HUES6 (cell line): Measurements from ENCODE around the gene MYO1D.

Experiments
- H3K27ac ChIP-seq: 2 replicates; pipeline ENCODE4 v1.7.0; 2013; ENCODE audit warnings: low read depth, mild to moderate bottlenecking, low read length, inconsistent platforms
- H3K27me3 ChIP-seq: 2 replicates; pipeline ENCODE4 v1.6.1; 2013; ENCODE audit warnings: low read length; ENCODE audit not compliant: control insufficient read depth, insufficient read depth
- H3K36me3 ChIP-seq: 2 replicates; pipeline ENCODE4 v1.6.1; 2013; ENCODE audit warnings: low read length; ENCODE audit not compliant: control insufficient read depth, insufficient read depth
- H3K4me1 ChIP-seq: 2 replicates; pipeline ENCODE4 v1.6.1; 2013; ENCODE audit warnings: low read length; ENCODE audit not compliant: control insufficient read depth, insufficient read depth
- H3K4me3 ChIP-seq: 2 replicates; pipeline ENCODE4 v1.5.1; 2013; ENCODE audit warnings: low read depth, low read length
- H3K9ac ChIP-seq: one replicate; pipeline ENCODE4 v1.6.1; 2013; ENCODE audit warnings: mild to moderate bottlenecking, low read length
- H3K9me3 ChIP-seq: 2 replicates; pipeline ENCODE4 v1.6.1; 2013; ENCODE audit warnings: low read depth, low read length; ENCODE audit not compliant: control insufficient read depth, insufficient read depth

The MYO1D gene

DNA sequence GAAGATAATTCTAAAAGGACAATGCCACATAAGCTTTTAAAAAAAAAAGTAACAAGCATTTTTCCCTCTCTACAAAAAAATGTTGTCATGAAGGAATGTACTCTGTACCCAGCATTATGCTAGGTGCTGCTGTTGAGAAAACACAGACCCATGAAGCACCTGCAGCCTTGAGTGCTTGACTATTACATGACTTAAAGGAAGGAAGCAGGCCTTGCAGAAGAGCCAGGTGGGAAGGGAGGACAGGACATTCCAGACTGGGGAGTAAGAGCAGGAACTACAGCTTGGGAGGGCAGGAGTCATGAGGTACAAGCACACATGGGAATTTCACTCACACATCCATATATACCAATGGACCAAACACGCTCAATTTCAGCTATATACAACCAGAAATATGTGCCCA, 3.8 kb downstream of the MYO1D start:
- no peak overlapping the region for H3K27ac ChIP-seq
- no peak overlapping the region for H3K9ac ChIP-seq
- H3K4me3 ChIP-seq, result no peak overlapping the region
- no peaks in the 10 kb centered on the region for H3K36me3 ChIP-seq
- H3K27me3 ChIP-seq, result no peaks in the 10 kb centered on the region
- no peaks in the 10 kb centered on the region for H3K9me3 ChIP-seq
- H3K4me1 ChIP-seq, result peaks cover 9% of the 10 kb centered on the region

DNA sequence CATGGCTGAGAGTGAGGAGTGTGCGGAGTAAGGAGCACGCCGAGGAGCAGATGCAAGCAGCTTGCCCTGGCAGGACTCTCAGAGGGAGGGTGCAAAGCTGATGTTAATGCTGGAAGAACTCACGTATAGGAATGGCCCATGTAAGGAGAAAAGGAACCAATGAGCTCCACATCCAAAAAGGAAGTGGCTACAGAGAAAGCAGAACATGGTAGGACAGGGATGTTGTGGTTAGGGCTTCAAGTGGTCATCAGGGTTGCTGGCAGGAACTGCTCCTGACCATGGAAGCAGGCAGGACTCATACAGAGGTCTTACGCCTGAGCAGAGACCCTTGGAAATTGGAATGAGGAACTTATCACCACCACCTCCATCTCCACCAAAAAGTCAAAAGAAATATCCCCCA, 5.2 kb downstream of the MYO1D start:
- Histone ChIP-seq H3K36me3 (no peaks in the 10 kb centered on the region), H3K4me1 (peaks cover 5% of the 10 kb centered on the region), H3K9ac (no peak overlapping the region), H3K9me3 (no peaks in the 10 kb centered on the region), H3K27ac (no peak overlapping the region), H3K27me3 (no peaks in the 10 kb centered on the region), H3K4me3 (no peak overlapping the region)

DNA sequence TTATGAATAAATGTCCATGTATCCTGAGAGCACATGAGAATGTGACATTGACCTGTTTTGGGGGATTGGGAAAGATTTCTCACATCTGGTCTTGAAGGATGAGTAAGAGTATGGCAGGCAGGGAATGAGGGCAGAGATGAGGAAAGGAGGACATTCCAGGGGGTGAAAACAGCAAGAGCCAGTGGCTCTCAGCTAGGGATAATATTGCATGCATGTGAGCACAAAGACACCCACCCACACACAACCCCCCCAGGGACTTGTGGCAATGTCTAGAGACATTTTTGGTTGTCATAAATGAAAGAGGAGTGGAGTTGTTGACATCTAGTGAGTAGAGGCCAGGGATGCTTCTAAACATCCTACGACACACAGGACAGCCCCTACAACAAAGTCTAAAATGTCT, 6.0 kb downstream of the MYO1D start:
- no peaks in the 10 kb centered on the region for H3K27me3 ChIP-seq
- no peak overlapping the region for H3K9ac ChIP-seq
- peaks cover 5% of the 10 kb centered on the region for H3K4me1 ChIP-seq
- no peaks in the 10 kb centered on the region for H3K36me3 ChIP-seq
- H3K4me3 ChIP-seq, result no peak overlapping the region
- H3K27ac ChIP-seq, result no peak overlapping the region
- no peaks in the 10 kb centered on the region for H3K9me3 ChIP-seq

DNA sequence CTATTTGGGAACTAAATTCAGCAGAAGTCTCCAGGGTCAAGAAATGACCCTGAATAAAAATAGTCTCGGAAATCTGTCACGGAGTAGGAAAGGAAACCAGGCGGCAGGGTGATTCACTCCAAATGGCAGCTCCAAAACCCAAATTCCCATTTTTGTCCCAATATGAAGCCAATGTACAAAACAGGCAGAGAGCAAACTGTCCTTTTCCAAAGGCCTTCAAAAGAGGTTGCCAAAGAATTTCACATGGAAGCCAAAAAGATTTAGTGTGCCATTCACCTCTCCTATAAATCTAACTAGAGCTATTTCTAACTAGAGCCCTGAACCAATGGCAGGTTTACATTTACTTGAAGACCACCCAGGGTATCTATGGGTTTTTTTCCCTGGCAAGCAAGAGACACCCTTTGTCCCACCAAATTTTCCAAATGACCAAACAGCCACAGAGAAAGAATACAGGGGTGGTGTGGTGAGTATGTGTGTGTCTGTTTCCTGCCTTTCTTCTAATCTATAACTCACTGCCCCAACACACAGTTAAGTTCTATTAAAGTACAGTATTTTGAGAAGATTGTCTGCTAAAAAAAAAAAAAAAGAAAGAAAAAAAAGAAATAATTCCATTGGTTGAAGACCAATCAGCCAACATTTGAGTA, 6.8 kb downstream of the MYO1D start:
- Histone ChIP-seq H3K27me3 (no peaks in the 10 kb centered on the region), H3K27ac (no peak overlapping the region), H3K4me1 (no peaks in the 10 kb centered on the region; the same call in 1 of the 2 replicates), H3K9me3 (no peaks in the 10 kb centered on the region), H3K4me3 (no peak overlapping the region), H3K9ac (no peak overlapping the region), H3K36me3 (no peaks in the 10 kb centered on the region)

DNA sequence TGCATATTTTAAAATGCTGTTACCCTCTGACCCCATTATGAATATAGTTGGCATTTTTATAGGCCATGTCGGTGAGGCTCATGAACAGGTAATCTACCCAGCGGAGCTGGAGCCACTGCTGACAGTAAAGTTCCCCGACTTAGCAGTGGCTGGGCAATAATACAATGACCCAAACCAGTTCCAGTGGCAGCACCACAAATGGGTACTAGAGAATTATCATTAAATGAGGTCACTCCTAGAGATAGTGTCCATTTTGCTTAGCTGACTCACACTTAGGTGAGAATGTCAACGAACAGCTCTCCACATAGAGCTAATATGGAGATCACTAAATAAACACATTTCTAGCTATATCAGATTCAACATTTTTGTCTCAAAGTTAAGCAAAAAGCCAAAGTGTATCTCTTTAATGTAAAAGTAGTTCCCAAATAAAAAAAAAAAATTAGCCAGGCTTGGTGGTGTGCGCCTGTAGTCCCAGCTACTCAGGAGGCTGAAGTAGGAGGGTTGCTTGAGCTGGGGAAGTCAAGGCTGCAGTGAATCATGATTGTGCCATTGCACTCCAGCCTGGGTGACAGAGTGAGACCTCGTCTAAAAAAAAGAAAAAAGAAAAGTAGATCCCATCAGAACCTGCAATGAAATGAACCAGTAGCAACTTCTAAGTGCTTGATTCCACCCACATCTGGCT, 7.4 kb downstream of the MYO1D start:
- Histone ChIP-seq H3K4me1 (no peaks in the 10 kb centered on the region; the same call in 1 of the 2 replicates), H3K9ac (no peak overlapping the region), H3K4me3 (no peak overlapping the region), H3K27ac (no peak overlapping the region), H3K36me3 (no peaks in the 10 kb centered on the region), H3K27me3 (no peaks in the 10 kb centered on the region), H3K9me3 (no peaks in the 10 kb centered on the region)

DNA sequence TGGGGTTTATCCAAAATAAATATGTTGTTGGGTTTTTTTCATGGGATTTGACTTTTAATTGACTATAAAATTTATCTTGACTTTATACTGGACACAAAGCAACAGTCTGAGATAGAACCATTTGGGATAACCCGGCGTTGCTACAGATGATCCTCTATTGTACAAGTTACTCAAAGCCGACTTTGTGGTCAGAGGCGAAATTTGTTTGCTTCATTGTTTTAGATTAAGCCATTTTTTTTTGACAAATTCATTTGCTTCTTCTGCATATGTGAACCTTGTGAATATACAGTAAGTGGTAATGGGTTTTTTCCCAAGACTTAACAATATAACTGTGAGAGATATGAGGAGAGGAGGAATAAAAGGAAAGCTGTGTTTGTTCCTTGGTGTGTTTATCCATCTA, 11.8 kb downstream of the MYO1D start:
- Histone ChIP-seq H3K36me3 (no peaks in the 10 kb centered on the region), H3K4me1 (peaks cover 5% of the 10 kb centered on the region), H3K27me3 (no peaks in the 10 kb centered on the region), H3K4me3 (no peak overlapping the region), H3K27ac (no peak overlapping the region), H3K9me3 (no peaks in the 10 kb centered on the region), H3K9ac (no peak overlapping the region)

DNA sequence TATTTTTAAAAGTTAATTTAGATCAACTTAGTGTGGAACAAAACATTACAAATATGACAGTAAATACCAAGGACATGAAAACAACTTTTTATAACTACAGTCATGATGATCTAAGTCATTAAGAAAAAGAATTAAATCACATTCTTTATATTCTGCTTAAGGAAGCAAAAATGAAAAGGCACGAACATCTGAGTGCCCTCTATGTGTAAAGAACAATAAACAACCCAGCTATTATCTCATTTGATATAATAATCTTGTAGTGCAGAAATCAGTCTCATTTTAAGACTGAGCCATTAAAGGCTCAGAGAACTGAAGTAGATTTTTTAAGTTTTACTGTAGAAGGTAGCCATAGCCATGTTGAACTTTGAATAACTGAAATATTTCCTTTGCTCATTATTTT, 13.4 kb downstream of the MYO1D start:
- Histone ChIP-seq H3K36me3 (no peaks in the 10 kb centered on the region), H3K27ac (no peak overlapping the region), H3K27me3 (no peaks in the 10 kb centered on the region), H3K9ac (no peak overlapping the region), H3K4me3 (no peak overlapping the region), H3K4me1 (peaks cover 9% of the 10 kb centered on the region), H3K9me3 (no peaks in the 10 kb centered on the region)

DNA sequence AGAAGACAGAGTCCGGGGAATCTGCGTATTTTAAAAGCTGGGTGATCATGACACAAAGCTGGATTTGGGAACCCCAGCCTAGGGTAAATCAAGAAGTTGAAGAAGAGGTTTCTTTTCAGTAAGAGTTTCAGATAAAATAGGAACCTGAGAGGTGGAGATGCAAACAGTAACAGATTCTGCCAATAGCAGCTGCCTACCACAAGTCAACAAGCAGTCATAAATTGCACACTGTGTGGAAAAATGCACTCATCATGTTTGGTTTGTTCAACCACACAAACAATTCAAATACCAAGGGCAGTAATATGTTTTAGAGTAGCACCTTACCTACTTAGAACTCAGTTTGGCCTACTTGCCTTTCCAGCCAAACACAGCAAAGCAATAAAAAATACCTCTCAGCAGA, 14.0 kb downstream of the MYO1D start:
- no peaks in the 10 kb centered on the region for H3K36me3 ChIP-seq
- H3K4me3 ChIP-seq, result no peak overlapping the region
- H3K27me3 ChIP-seq, result no peaks in the 10 kb centered on the region
- no peak overlapping the region for H3K27ac ChIP-seq
- no peak overlapping the region for H3K9ac ChIP-seq
- H3K4me1 ChIP-seq, result peaks cover 9% of the 10 kb centered on the region
- H3K9me3 ChIP-seq, result no peaks in the 10 kb centered on the region

DNA sequence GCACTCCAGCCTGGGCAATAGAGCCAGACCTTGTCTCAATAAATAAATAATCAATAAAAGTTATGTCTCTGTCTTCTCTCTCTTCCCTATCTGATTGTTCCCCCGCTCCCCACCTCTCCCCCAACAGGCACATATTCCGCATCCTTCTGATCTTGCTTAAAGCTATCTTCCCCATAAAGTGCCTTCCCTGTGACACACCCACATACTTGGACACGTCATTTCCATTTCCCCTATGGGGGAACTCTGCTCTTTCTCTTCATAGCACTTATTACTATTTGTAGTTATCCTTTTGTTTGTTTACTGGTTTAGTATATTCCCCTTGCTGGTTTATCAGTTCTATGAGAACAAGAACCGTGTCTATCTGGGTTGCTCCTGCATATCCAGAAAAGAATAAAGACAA, 14.9 kb downstream of the MYO1D start:
- Histone ChIP-seq H3K4me1 (peaks cover 9% of the 10 kb centered on the region), H3K9me3 (no peaks in the 10 kb centered on the region), H3K36me3 (no peaks in the 10 kb centered on the region), H3K9ac (no peak overlapping the region), H3K27me3 (no peaks in the 10 kb centered on the region), H3K27ac (no peak overlapping the region), H3K4me3 (no peak overlapping the region)

DNA sequence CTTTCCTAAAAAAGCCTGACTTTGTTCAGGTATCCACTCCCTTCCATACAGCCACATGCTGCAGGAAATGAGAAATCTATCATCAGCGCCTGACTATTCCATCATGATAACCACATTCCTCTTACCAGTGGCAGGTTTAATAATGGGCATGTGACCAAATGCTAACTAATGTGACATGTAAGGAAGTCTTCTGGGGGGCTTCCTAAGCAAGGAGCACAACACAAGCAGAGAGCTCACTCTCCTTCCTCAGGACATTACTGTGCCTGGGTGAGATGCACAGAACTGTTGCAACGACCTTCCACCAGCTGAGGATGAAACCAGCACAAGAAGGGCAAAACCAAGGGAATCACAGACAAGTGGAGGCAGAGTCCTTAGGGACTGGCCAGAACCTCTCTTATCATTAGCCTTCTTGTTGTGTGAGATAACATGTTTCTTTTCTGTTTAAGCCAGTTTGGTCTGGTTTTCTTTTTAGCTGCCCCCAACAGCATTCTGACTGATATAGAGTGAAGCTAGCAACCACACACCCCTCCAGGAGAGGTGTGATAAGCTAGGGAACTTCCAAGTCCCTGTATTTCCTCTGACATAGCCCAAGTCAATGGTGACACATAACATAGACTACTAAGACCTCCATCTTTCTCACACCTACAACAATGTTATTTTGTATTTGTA, 16.9 kb downstream of the MYO1D start:
- no peak overlapping the region for H3K9ac ChIP-seq
- H3K27me3 ChIP-seq, result no peaks in the 10 kb centered on the region
- H3K36me3 ChIP-seq, result no peaks in the 10 kb centered on the region
- peaks cover 9% of the 10 kb centered on the region for H3K4me1 ChIP-seq
- H3K27ac ChIP-seq, result no peak overlapping the region
- no peak overlapping the region for H3K4me3 ChIP-seq
- no peaks in the 10 kb centered on the region for H3K9me3 ChIP-seq

DNA sequence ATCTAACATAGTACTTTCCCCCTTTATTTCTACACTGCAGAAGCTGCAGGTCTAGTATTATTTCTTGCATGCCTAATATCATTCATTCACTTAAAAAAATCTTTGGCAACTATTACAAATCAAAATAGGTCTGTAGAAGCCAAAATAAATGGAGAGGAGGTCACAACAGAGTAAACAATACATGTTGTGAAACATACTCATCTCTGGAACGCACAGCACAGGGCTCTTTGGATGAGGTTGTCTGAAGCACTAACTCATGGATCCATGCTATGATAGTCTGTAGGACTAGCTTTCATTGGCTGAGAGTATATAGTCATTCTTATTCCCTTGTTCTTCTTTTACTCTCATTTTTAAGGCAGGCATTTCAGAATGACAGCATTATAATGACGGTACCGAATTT, 21.3 kb downstream of the MYO1D start:
- H3K9ac ChIP-seq, result no peak overlapping the region
- H3K9me3 ChIP-seq, result no peaks in the 10 kb centered on the region
- H3K36me3 ChIP-seq, result no peaks in the 10 kb centered on the region
- H3K4me3 ChIP-seq, result no peak overlapping the region
- no peak overlapping the region for H3K27ac ChIP-seq
- no peaks in the 10 kb centered on the region for H3K27me3 ChIP-seq
- peaks cover 25% of the 10 kb centered on the region for H3K4me1 ChIP-seq
